ENCODE data around the gene MEAF6.
A peak's percentile ranks its signal among the peaks of the same experiment; 100 is the strongest.

The MEAF6 gene

GRCh38 chr1:37480581-37481288 lies 33.8 kb downstream of the MEAF6 start:
- H3K27ac ChIP-seq, result peak overlapping the region; percentile 99
- TF ChIP-seq CTCF (conservative IDR thresholded peaks at IDR 0.05), result no peak

GRCh38 chr1:37480125-37480466 lies 34.5 kb downstream of the MEAF6 start:
- no peak for TF ChIP-seq CTCF (conservative IDR thresholded peaks at IDR 0.05)
- H3K27ac ChIP-seq, result peak overlapping the region; percentile 99

GRCh38 chr1:37479255-37480124 lies 35.1 kb downstream of the MEAF6 start:
- TF ChIP-seq CTCF (conservative IDR thresholded peaks at IDR 0.05), result no peak
- H3K27ac ChIP-seq, result peak overlapping the region; percentile 99

- H3K27ac ChIP-seq, result peak overlapping the region; percentile 99
Observed at GRCh38 chr1:37478890-37479254, 35.7 kb downstream of the MEAF6 start.

GRCh38 chr1:37478451-37478881 lies 36.1 kb downstream of the MEAF6 start:
- peak overlapping the region; percentile 99 for H3K27ac ChIP-seq
- no peak for TF ChIP-seq CTCF (conservative IDR thresholded peaks at IDR 0.05)

More at GRCh38 chr1:37478890-37479254, 35.7 kb downstream of the MEAF6 start:
- TF ChIP-seq CTCF (conservative IDR thresholded peaks at IDR 0.05), result no peak

- no peak for TF ChIP-seq CTCF (conservative IDR thresholded peaks at IDR 0.05)
- H3K27ac ChIP-seq, result peak overlapping the region; percentile 99
Observed at GRCh38 chr1:37477946-37478345, 36.6 kb downstream of the MEAF6 start.

- peak overlapping the region; percentile 99 for H3K27ac ChIP-seq
- no peak for TF ChIP-seq CTCF (conservative IDR thresholded peaks at IDR 0.05)
Observed at GRCh38 chr1:37477198-37477931, 37.2 kb downstream of the MEAF6 start.
